ENCODE measurements around the gene PDCD6IP.

PDCD6IP gene

DNA sequence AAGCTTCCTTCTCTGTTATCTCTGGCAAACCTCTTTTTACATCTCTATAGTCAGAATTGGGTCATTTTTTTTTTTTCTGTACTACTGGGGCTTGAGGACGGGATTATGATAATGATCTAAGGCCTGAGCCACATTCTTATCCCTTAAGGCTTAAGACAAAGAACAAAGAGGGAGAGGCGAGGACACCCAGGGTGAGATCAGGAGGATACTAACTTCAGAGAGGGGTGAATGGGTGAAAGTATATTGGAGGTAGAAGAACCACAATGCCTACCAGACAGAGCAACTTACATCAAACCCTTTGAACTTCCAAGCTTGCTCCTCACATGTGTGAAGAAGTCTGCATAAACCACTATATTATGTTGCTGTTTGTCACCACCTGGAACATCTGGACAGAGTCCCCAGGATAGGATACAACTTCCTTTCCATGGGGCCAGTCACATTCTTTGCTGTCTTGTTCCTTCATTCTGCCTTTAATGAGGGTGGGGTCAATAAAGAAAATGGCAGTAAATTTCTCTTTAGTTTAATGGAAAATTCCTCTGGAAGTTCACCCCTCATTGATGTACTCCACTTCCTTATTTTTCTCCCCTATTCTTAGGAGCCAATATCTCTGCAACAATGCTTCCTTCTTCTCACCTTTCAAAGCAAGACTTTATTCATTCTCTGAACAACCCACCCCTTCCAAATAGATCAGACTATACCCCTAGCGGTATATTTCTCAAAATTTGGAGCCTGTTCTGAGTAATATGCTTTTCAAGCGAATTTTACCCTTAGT, 9.1 kb upstream of the PDCD6IP start:
- no peaks in the 10 kb centered on the region for H3K36me3 ChIP-seq (ENCODE audit: low read depth)
- no peak overlapping the region for H3K4me3 ChIP-seq (ENCODE audit: severe bottlenecking)
- no peak overlapping the region for H3K27ac ChIP-seq (ENCODE audit: poor library complexity, severe bottlenecking)
- H3K4me1 ChIP-seq (ENCODE audit: insufficient read depth, poor library complexity, severe bottlenecking), result peaks cover 13% of the 10 kb centered on the region
- TF ChIP-seq, protein P1, sequence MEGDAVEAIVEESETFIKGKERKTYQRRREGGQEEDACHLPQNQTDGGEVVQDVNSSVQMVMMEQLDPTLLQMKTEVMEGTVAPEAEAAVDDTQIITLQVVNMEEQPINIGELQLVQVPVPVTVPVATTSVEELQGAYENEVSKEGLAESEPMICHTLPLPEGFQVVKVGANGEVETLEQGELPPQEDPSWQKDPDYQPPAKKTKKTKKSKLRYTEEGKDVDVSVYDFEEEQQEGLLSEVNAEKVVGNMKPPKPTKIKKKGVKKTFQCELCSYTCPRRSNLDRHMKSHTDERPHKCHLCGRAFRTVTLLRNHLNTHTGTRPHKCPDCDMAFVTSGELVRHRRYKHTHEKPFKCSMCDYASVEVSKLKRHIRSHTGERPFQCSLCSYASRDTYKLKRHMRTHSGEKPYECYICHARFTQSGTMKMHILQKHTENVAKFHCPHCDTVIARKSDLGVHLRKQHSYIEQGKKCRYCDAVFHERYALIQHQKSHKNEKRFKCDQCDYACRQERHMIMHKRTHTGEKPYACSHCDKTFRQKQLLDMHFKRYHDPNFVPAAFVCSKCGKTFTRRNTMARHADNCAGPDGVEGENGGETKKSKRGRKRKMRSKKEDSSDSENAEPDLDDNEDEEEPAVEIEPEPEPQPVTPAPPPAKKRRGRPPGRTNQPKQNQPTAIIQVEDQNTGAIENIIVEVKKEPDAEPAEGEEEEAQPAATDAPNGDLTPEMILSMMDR (IDR thresholded peaks at IDR 0.05; ENCODE audit: poor library complexity, severe bottlenecking), result no peak
- no peak for ATAC-seq (ENCODE audit: low read depth)
- H3K27me3 ChIP-seq (ENCODE audit: insufficient read depth, poor library complexity, severe bottlenecking), result no peaks in the 10 kb centered on the region
- no peak for DNase-seq (ENCODE audit: low spot score)
- no peaks in the 10 kb centered on the region for H3K9me3 ChIP-seq (ENCODE audit: severe bottlenecking)

DNA sequence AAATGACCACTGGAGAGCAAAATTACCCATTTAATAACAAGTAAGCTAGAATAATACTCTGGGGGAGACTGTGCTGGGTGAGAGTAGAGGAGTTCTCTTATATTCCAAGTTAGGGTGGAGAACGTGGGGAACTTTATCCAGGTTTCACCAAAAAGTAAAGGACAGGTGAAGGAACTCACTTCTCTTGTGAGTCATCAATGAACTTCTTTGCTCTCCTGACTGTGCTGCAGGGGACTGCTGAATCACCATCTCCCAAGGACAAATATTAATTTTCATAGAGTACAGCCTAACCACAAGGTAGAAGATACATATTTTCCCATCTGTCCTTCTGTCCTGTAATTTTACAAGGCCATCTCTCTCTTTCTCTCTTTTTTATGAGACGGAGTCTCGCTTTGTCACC, 8.3 kb upstream of the PDCD6IP start:
- TF ChIP-seq, protein P1 (IDR thresholded peaks at IDR 0.05; ENCODE audit: poor library complexity, severe bottlenecking), result no peak
- no peak overlapping the region for H3K4me3 ChIP-seq (ENCODE audit: severe bottlenecking)
- no peak overlapping the region for H3K27ac ChIP-seq (ENCODE audit: poor library complexity, severe bottlenecking)
- H3K36me3 ChIP-seq (ENCODE audit: low read depth), result no peaks in the 10 kb centered on the region
- DNase-seq (ENCODE audit: low spot score) (no peak), ATAC-seq (ENCODE audit: low read depth) (peak; percentile 64)
- H3K27me3 ChIP-seq (ENCODE audit: insufficient read depth, poor library complexity, severe bottlenecking), result no peaks in the 10 kb centered on the region
- H3K9me3 ChIP-seq (ENCODE audit: severe bottlenecking), result no peaks in the 10 kb centered on the region
- peaks cover 13% of the 10 kb centered on the region for H3K4me1 ChIP-seq (ENCODE audit: insufficient read depth, poor library complexity, severe bottlenecking)

DNA sequence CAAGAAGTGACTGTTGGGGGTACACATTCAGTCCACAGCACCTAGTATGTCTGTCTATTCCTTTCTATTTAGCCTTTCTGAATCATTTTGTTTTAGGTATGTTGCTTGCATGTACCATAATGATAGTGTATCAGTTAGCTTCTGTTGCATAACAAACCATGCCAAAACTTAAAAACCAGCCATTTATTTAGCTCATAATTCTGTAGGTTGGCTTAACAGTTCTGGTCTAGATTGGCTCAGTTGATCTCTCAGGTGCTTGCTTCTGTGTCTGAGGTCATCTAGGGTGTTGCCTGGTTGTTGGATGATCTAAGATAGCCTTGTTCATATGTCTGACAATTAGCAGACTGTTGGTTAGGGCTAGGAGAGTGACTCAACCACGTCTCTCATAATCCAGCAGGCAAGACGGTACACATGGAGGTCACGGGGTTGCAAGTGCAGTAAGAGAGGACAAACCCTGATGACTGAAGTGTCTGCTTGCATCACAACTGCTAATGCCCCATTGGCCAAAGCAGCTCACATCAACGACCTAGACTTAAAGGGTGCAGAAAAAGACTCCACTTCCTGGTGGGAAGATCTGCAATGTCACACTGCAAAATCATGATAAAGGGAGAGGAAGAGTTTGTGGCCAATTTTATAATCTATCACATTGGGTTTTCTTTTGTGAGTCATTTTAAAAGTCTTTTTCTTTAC, 6.8 kb upstream of the PDCD6IP start:
- Histone ChIP-seq H3K9me3 (ENCODE audit: severe bottlenecking) (no peaks in the 10 kb centered on the region), H3K36me3 (ENCODE audit: low read depth) (no peaks in the 10 kb centered on the region), H3K27me3 (ENCODE audit: insufficient read depth, poor library complexity, severe bottlenecking) (no peaks in the 10 kb centered on the region), H3K4me1 (ENCODE audit: insufficient read depth, poor library complexity, severe bottlenecking) (peaks cover 13% of the 10 kb centered on the region), H3K27ac (ENCODE audit: poor library complexity, severe bottlenecking) (peak overlapping the region; percentile 17), H3K4me3 (ENCODE audit: severe bottlenecking) (no peak overlapping the region)
- DNase-seq (ENCODE audit: low spot score) (peak; percentile 74), ATAC-seq (ENCODE audit: low read depth) (peak; percentile 88)
- TF ChIP-seq, protein P1 (IDR thresholded peaks at IDR 0.05; ENCODE audit: poor library complexity, severe bottlenecking), result no peak

DNA sequence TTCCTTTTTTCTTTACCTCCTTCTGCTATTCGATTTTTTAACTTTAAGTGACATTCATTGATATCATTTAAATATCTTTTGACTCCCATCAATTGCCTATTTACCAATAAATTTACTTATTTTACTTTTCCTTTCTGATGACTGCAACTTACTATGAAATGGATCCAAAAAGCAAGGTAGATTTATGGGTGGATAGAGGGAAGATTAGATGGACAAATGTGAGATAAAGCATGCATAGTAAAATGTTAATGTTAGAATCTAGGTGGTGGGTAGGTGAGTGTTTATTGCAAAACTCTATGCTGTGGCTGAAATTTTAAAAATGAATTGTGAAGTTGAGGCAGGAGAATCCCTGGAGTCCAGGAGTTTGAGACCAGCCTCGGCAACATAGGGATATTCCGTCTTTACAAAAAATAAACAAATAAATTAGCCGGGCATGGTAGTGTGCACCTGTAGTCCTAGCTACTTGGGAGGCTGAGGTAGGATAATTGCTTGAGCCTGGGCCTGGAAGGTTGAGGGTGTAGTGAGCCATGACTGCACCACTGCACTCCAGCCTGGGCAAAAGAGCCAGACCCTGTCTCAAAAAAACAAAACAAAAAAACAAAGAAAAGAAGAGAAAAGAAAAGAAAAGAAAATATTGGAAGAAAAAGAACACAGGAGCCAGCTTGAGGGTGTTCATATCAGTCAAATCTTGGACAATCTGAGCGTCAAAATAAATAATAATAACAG, 6.1 kb upstream of the PDCD6IP start:
- ATAC-seq (ENCODE audit: low read depth) (no peak), DNase-seq (ENCODE audit: low spot score) (no peak)
- Histone ChIP-seq H3K4me3 (ENCODE audit: severe bottlenecking) (no peak overlapping the region), H3K27me3 (ENCODE audit: insufficient read depth, poor library complexity, severe bottlenecking) (no peaks in the 10 kb centered on the region), H3K4me1 (ENCODE audit: insufficient read depth, poor library complexity, severe bottlenecking) (peaks cover 17% of the 10 kb centered on the region), H3K9me3 (ENCODE audit: severe bottlenecking) (no peaks in the 10 kb centered on the region), H3K36me3 (ENCODE audit: low read depth) (no peaks in the 10 kb centered on the region), H3K27ac (ENCODE audit: poor library complexity, severe bottlenecking) (peak overlapping the region; percentile 17)
- TF ChIP-seq, protein P1 (IDR thresholded peaks at IDR 0.05; ENCODE audit: poor library complexity, severe bottlenecking), result no peak
